Hematopoietic multipotent progenitor cell treated with erythropoietin and hydrocortisone succinate and interleukin-3 and kit ligand, for 4 days (in vitro differentiated cells): ENCODE measurements around the gene MRPL24.
"Not testable (repeated sequence)": the region's sequence is repeated elsewhere in the genome, so short reads cannot be mapped to it uniquely, and the experiment has no call there.

Experiments
- DNase-seq: peaks from one replicate; pipeline ENCODE4 v3.0.0-alpha.2; 2015

The MRPL24 gene

GRCh38 chr1:156757572-156758253, 16.8 kb upstream of the MRPL24 start:
- not testable (repeated sequence) for DNase-seq

- no peak for DNase-seq
These were observed 15.5 kb upstream of the MRPL24 start for GRCh38 chr1:156756355-156756754.

- DNase-seq: peak; percentile 73
These were observed 14.7 kb upstream of the MRPL24 start for GRCh38 chr1:156755527-156755950.

- DNase-seq: no peak
These were observed 13.3 kb upstream of the MRPL24 start for GRCh38 chr1:156754219-156754618.

- DNase-seq: peak; percentile 80
These were observed 12.1 kb upstream of the MRPL24 start for GRCh38 chr1:156752843-156753482.

GRCh38 chr1:156751757-156752481, 11.0 kb upstream of the MRPL24 start:
- DNase-seq: peak; percentile 99

GRCh38 chr1:156751451-156751756, 10.5 kb upstream of the MRPL24 start, which contains the start of gene HDGF:
Gene HDGF (minus strand): TSS chr1:156751675. CDS start chr1:156751429, 246 bp downstream.
- DNase-seq: no peak

GRCh38 chr1:156750711-156751450, 10.0 kb upstream of the MRPL24 start:
- DNase-seq: peak; percentile 62

- DNase-seq: peak; percentile 74
These were observed 9.3 kb upstream of the MRPL24 start for GRCh38 chr1:156750191-156750672.

- DNase-seq: peak; percentile 76
These were observed 8.7 kb upstream of the MRPL24 start for GRCh38 chr1:156749419-156750118.

- peak; percentile 85 for DNase-seq
These were observed 8.0 kb upstream of the MRPL24 start for GRCh38 chr1:156748670-156749418.

GRCh38 chr1:156747742-156748669, 7.1 kb upstream of the MRPL24 start:
- DNase-seq: no peak

GRCh38 chr1:156746728-156747631, 6.1 kb upstream of the MRPL24 start:
- peak; percentile 83 for DNase-seq

- no peak for DNase-seq
These were observed 5.5 kb upstream of the MRPL24 start for GRCh38 chr1:156746406-156746727.

GRCh38 chr1:156745881-156746280, 5.0 kb upstream of the MRPL24 start:
- DNase-seq: no peak

GRCh38 chr1:156744786-156745419, 4.0 kb upstream of the MRPL24 start:
- peak; percentile 56 for DNase-seq

- no peak for DNase-seq
These were observed 3.5 kb upstream of the MRPL24 start for GRCh38 chr1:156744344-156744743.

- DNase-seq: no peak
These were observed 2.7 kb upstream of the MRPL24 start for GRCh38 chr1:156743367-156744302.
